Body of pancreas (tissue), 4 donors: Measurements from ENCODE around the gene SUN1. TPM values are rescaled to one million over a fixed set of nuclear protein-coding genes. Genes with fewer than 3 reads are reported as not detected.

Source experiments
- ATAC-seq: fragments of 150-250 bp; one replicate; pipeline ENCODE4 v1.9.1; 2016
- DNase-seq, 4 donors: peaks; one replicate each; pipeline ENCODE4 v3.0.0-alpha.2; 2019
- H3K27ac ChIP-seq, 4 donors: fragments of 200-600 bp; sonication (generic); 1 replicate in 3 of 4; 2 replicates in 1 of 4; pipeline versions ENCODE4 v1.5.1 to v1.6.1; 2016 to 2019; ENCODE audit warnings: mild to moderate bottlenecking in 1 of 4, mixed read lengths in 1 of 4, moderate library complexity in 1 of 4
- H3K27me3 ChIP-seq, 2 donors: fragments of 200-600 bp; sonication (generic); one replicate each; pipeline ENCODE4 v1.6.0; 2016; ENCODE audit warnings: mild to moderate bottlenecking in 1 of 2
- H3K36me3 ChIP-seq, 2 donors: fragments of 200-600 bp; sonication (generic); replicated peaks in 1 of 2; 2 replicates each; pipeline ENCODE4 v1.5.1; 2016; ENCODE audit warnings: low read depth in 2 of 2; ENCODE audit not compliant: insufficient read depth in 1 of 2
- H3K4me1 ChIP-seq: fragments of 200-600 bp; sonication (generic); one replicate; pipeline ENCODE4 v1.6.0; 2016
- H3K4me3 ChIP-seq, 2 donors: fragments of 200-600 bp; sonication (generic); 1 replicate in 1 of 2; 2 replicates in 1 of 2; pipeline ENCODE4 v1.5.1; 2016 to 2019
- H3K9me3 ChIP-seq, 3 donors: fragments of 200-600 bp; sonication (generic); 1 replicate in 2 of 3; 2 replicates in 1 of 3; pipeline ENCODE4 v1.5.1; 2016
- POLR2A ChIP-seq, 3 donors: fragments of 450-650 bp; IDR thresholded peaks; one replicate each; pipeline ENCODE4 v1.6.1; 2016; ENCODE audit warnings: antibody characterized with exemption in 3 of 3, mild to moderate bottlenecking in 2 of 3
- WGBS, 2 donors: methylation state at CpG; one replicate each; pipeline ENCODE4 v1.1.5; 2017; 5-methylcytosine and 5-hydroxymethylcytosine counted together
- intact Hi-C: fragments of 100-400 bp; cut with DNase I; formaldehyde crosslinking; loops from one replicate; pipeline ENCODE4 v1.15.1; 2023
- total RNA-seq, 2 donors: library from RNA; depleted of rRNA; stranded (reverse); fragments of >200 nt; gene quantifications; one replicate each; pipeline ENCODE4 v1.1.0, GENCODE V29; 2016
- TF ChIP-seq, protein P1 (sequence below), 7 experiments: fragments of 450-650 bp in 4 of 7; fragments of 200-600 bp in 3 of 7; sonication (generic) in 3 of 7; IDR thresholded peaks; one replicate each; pipeline ENCODE4 v1.5.1; 2016 to 2019; ENCODE audit warnings: antibody characterized with exemption in 7 of 7

The SUN1 gene
- total RNA-seq, 2 donors from 2014 or later = 75.8 to 122 TPM

DNA sequence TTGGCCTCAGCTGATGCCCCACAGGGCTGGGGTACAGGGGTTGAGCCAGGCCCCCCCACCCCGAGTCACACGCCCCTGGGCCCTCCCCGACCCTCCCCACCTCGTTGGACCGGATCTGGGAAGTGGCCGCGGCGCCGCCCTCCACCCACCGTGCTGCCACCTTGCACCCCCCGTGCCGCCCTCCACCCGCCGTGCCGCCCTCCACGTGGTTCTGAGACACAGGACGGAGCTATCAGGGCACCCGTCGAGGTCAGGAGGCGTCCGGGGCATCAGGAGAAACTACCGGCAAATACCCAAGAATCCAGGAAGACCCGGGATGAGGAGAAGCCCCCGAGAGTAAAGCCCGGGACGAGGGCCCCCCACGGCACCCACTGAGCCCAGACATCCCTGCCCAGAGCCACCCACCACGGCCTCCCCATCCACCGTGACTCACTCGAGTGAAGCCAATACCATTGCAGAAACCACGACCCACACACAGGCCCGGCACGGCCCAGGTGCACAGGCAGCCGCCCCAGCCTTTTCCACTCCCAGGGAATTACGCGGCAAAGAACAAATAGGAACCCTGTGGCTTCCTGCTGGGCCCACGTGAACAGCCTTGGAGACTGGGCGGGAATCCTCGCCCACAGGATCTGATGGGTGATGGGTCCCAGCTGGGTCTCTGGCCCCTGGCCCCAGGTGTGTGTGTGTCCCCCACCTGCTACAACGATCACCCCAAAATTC lies 88.2 kb downstream of the SUN1 start:
- H3K4me1 ChIP-seq = peaks cover 10% of the 10 kb centered on the region
- H3K27ac ChIP-seq = no peak overlapping the region
- TF ChIP-seq, protein P1, sequence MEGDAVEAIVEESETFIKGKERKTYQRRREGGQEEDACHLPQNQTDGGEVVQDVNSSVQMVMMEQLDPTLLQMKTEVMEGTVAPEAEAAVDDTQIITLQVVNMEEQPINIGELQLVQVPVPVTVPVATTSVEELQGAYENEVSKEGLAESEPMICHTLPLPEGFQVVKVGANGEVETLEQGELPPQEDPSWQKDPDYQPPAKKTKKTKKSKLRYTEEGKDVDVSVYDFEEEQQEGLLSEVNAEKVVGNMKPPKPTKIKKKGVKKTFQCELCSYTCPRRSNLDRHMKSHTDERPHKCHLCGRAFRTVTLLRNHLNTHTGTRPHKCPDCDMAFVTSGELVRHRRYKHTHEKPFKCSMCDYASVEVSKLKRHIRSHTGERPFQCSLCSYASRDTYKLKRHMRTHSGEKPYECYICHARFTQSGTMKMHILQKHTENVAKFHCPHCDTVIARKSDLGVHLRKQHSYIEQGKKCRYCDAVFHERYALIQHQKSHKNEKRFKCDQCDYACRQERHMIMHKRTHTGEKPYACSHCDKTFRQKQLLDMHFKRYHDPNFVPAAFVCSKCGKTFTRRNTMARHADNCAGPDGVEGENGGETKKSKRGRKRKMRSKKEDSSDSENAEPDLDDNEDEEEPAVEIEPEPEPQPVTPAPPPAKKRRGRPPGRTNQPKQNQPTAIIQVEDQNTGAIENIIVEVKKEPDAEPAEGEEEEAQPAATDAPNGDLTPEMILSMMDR (IDR thresholded peaks at IDR 0.05) = no peak
- TF ChIP-seq POLR2A (IDR thresholded peaks at IDR 0.05) = no peak
- no peaks in the 10 kb centered on the region for H3K27me3 ChIP-seq
- H3K36me3 ChIP-seq = no peaks in the 10 kb centered on the region
- no peak overlapping the region for H3K4me3 ChIP-seq
- ATAC-seq (no peak), DNase-seq (peak; percentile 1 to 10 (median 6))
- intact Hi-C loops = no loop called here
- WGBS, 2 donors = 71 to 85% methylated on average over 12 to 38 of the region's 40 CpGs
- no peaks in the 10 kb centered on the region for H3K9me3 ChIP-seq

DNA sequence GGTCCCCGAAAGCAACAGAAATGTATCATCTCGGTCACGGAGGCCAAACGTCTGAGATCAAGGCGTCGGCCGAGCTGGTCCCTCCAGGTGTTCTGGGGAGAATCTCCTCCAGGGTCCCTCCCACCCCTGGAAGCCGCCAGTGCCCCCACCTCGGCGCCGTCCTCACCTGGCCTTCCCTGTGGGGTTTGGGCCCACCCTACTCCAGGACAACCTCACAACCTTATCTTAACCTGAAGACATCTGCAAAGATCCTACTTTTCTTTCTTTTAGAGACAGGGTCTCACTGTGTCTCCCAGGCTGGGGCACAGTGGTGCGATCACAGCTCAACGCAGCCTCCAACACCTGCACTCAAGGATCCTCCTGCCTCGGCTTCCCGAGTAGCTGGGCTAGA lies 88.8 kb downstream of the SUN1 start:
- TF ChIP-seq POLR2A (IDR thresholded peaks at IDR 0.05) = no peak
- TF ChIP-seq, protein P1 (IDR thresholded peaks at IDR 0.05) = no peak
- no peak for ATAC-seq
- no peaks in the 10 kb centered on the region for H3K27me3 ChIP-seq
- DNase-seq = peak in 1 of 4 donors; percentile 2
- intact Hi-C loops = no loop called here
- 95% methylated on average over 8 to 15 of the region's 15 CpGs for WGBS, 2 donors
- H3K27ac ChIP-seq = no peak overlapping the region
- H3K4me3 ChIP-seq = no peak overlapping the region
- H3K36me3 ChIP-seq = no peaks in the 10 kb centered on the region
- peaks cover 7% of the 10 kb centered on the region for H3K4me1 ChIP-seq
- H3K9me3 ChIP-seq = no peaks in the 10 kb centered on the region

DNA sequence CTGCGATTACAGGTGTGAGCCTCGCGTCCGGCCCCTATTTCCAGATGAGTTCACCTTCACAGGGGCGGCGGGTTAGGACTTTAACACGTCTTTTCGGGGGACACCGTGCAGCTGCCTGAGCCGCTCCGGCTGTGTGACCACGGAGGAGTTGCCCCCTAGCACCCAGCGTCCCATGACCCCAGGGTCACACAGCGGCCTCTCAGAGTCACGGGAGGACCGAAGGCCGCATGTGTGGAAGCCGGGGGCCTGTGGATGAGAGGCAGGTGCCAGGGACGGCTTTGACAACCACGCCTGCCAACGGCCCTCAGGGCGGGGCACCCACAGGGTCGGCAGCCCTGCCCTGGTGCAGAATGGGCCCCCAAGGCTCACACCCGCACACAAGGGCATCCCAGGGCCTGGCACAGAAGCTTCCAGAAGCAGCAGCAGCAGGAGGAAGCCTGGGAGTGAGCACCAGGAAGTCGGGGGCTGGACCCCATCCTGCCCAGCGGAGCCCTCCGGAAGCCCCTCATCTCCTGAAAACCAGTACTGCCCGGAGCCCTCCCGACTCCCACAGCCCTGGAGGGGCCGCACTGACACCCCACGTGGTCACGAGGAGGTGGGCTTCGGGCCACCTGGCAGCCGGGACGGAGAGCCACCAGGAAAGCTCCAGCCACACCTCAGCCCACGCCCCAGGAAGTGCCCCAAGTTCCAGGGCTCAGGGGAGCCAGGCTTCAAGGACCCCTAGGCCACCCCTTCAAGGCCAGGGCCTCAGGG lies 89.5 kb downstream of the SUN1 start:
- H3K4me1 ChIP-seq = peaks cover under 1% of the 10 kb centered on the region
- no peak for TF ChIP-seq POLR2A (IDR thresholded peaks at IDR 0.05)
- TF ChIP-seq, protein P1 (IDR thresholded peaks at IDR 0.05) = no peak
- no peaks in the 10 kb centered on the region for H3K9me3 ChIP-seq
- WGBS, 2 donors = 40 to 79% methylated on average over 1 to 32 of the region's 36 CpGs
- no peaks in the 10 kb centered on the region for H3K36me3 ChIP-seq
- ATAC-seq (no peak), DNase-seq (peak; percentile 1 to 11 (median 6))
- H3K27me3 ChIP-seq = no peaks in the 10 kb centered on the region
- H3K4me3 ChIP-seq = no peak overlapping the region
- intact Hi-C loops = no loop called here
- no peak overlapping the region for H3K27ac ChIP-seq

DNA sequence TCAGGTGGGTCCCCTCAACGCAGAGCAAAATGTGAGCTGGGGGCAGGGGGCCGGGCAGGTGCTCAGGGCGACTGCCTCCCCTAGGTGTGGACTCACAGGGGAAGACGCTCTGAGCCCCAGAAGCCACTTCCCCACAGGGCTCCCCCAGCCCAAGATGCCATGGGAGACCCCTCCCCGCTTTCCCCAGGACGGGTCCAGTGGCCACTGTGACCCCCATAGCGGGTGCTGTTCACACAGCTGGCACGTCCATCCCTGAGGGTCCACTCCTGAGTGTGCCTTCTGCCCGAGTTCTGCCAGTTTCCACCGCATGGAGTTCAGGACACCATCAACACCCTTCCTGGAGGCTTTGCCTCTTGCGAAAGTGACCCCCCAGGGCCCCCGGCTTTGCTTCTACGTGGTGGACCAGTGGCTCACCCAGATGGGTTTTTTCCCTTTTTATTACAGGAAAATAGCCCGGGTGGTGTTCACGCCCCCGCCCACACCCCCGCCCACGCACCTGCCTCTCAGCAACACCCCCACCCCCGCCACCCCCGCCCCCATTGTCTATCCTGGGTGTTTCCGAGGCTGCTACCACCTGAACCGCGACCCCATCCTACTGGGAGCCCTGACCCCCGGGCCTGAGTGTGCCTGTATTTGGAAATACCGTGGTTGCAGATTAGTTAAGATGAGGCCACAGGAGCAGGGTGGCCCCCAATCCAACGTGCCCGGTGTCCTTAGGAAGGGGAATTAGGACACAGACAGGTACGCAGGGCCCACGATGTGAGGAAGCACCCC lies 90.2 kb downstream of the SUN1 start:
- Histone ChIP-seq H3K36me3 (no peaks in the 10 kb centered on the region), H3K9me3 (no peaks in the 10 kb centered on the region), H3K27me3 (no peaks in the 10 kb centered on the region), H3K4me3 (no peak overlapping the region), H3K27ac (no peak overlapping the region), H3K4me1 (no peaks in the 10 kb centered on the region)
- ATAC-seq = no peak
- intact Hi-C loops = no loop called here
- WGBS, 2 donors = 68 to 82% methylated on average over 12 to 27 of the region's 29 CpGs
- no peak for TF ChIP-seq POLR2A (IDR thresholded peaks at IDR 0.05)
- TF ChIP-seq, protein P1 (IDR thresholded peaks at IDR 0.05) = no peak
- peak; percentile 2 to 11 (median 6) for DNase-seq
